BLaER1 treated with 17β-estradiol and CSF1 and Interleukin-3, amounts not matched to agents 10 nM and 100 nM (cell line): ENCODE data around the gene ADAMTS2.
"Not testable (repeated sequence)": the region's sequence is repeated elsewhere in the genome, so short reads cannot be mapped to it uniquely, and the experiment has no call there.

ENCODE experiments used
- H3K27ac ChIP-seq, 11 experiments: shearing (Covaris generic); formaldehyde crosslinking; 2 replicates each; pipeline ENCODE4 v1.8.1; 2022
- H3K27me3 ChIP-seq, 11 experiments: shearing (Covaris generic); formaldehyde crosslinking; 2 replicates each; pipeline ENCODE4 v1.8.1; 2022
- H3K36me3 ChIP-seq, 11 experiments: shearing (Covaris generic); formaldehyde crosslinking; 2 replicates each; pipeline ENCODE4 v1.8.1; 2022
- H3K4me1 ChIP-seq, 10 experiments: shearing (Covaris generic); formaldehyde crosslinking; 2 replicates each; pipeline ENCODE4 v1.8.1; 2022
- H3K4me2 ChIP-seq, 11 experiments: shearing (Covaris generic); formaldehyde crosslinking; 2 replicates each; pipeline ENCODE4 v1.8.1; 2022
- H3K4me3 ChIP-seq, 10 experiments: shearing (Covaris generic); formaldehyde crosslinking; 2 replicates each; pipeline ENCODE4 v1.8.1; 2022
- H3K9ac ChIP-seq, 11 experiments: shearing (Covaris generic); formaldehyde crosslinking; 2 replicates each; pipeline ENCODE4 v1.8.1; 2022
- H3K9me3 ChIP-seq, 11 experiments: shearing (Covaris generic); formaldehyde crosslinking; replicated peaks in 1 of 11; 2 replicates each; pipeline ENCODE4 v1.8.1; 2022
- H4K20me1 ChIP-seq, 11 experiments: shearing (Covaris generic); formaldehyde crosslinking; 2 replicates each; pipeline ENCODE4 v1.8.1; 2022
- Cebpa-rat ChIP-seq, 11 experiments: shearing (Covaris generic); IDR thresholded peaks; 2 replicates each; pipeline ENCODE4 v1.8.1; 2022

Gene ADAMTS2

GRCh38 chr5:179112469-179113142 lies 232.7 kb downstream of the ADAMTS2 start:
- Histone ChIP-seq H3K36me3 (no peaks in the 10 kb centered on the region), H3K27ac (no peak overlapping the region), H3K4me3 (no peak overlapping the region), H3K27me3 (no peaks in the 10 kb centered on the region), H3K4me2 (no peak overlapping the region), H4K20me1 (no peaks in the 10 kb centered on the region), H3K9ac (no peak overlapping the region), H3K4me1 (no peaks in the 10 kb centered on the region), H3K9me3 (peaks cover 6 to 59% (median 26%) of the 10 kb centered on the region in 11 experiments; a peak in 20 of 22 replicates)
- TF ChIP-seq Cebpa-rat (IDR thresholded peaks at IDR 0.05), result no peak

GRCh38 chr5:179111267-179112207 lies 233.7 kb downstream of the ADAMTS2 start:
- Histone ChIP-seq H4K20me1 (no peaks in the 10 kb centered on the region), H3K27me3 (no peaks in the 10 kb centered on the region), H3K27ac (no peak overlapping the region), H3K9me3 (peaks cover 10 to 58% (median 23%) of the 10 kb centered on the region in 11 experiments; a peak in 21 of 22 replicates), H3K9ac (no peak overlapping the region), H3K4me1 (no peaks in the 10 kb centered on the region), H3K36me3 (no peaks in the 10 kb centered on the region), H3K4me3 (no peak overlapping the region), H3K4me2 (no peak overlapping the region)
- no peak for TF ChIP-seq Cebpa-rat (IDR thresholded peaks at IDR 0.05)

GRCh38 chr5:179110528-179110927 lies 234.7 kb downstream of the ADAMTS2 start:
- no peaks in the 10 kb centered on the region for H3K27me3 ChIP-seq
- H3K9ac ChIP-seq, result no peak overlapping the region
- no peak overlapping the region for H3K27ac ChIP-seq
- no peak overlapping the region for H3K4me2 ChIP-seq
- H3K36me3 ChIP-seq, result no peaks in the 10 kb centered on the region
- TF ChIP-seq Cebpa-rat (IDR thresholded peaks at IDR 0.05), result no peak
- H3K4me3 ChIP-seq, result no peak overlapping the region
- H4K20me1 ChIP-seq, result no peaks in the 10 kb centered on the region
- H3K9me3 ChIP-seq, result peaks cover 10 to 53% (median 23%) of the 10 kb centered on the region in 11 experiments; a peak in 21 of 22 replicates
- no peaks in the 10 kb centered on the region for H3K4me1 ChIP-seq

GRCh38 chr5:179101282-179101681 lies 244.0 kb downstream of the ADAMTS2 start:
- H3K27ac ChIP-seq, H3K4me1 ChIP-seq, H4K20me1 ChIP-seq, H3K27me3 ChIP-seq, H3K9ac ChIP-seq, H3K4me3 ChIP-seq, H3K4me2 ChIP-seq, H3K36me3 ChIP-seq: not testable (repeated sequence)
- peaks cover 34 to 50% (median 46%) of the 10 kb centered on the region in 11 experiments for H3K9me3 ChIP-seq

- Histone ChIP-seq H3K4me2 (no peak overlapping the region), H3K9ac (no peak overlapping the region), H3K4me1 (no peaks in the 10 kb centered on the region), H3K4me3 (no peak overlapping the region), H3K36me3 (no peaks in the 10 kb centered on the region; a peak in 1 of 22 replicates), H3K9me3 (peaks cover 84 to 100% (median 90%) of the 10 kb centered on the region in 11 experiments), H3K27ac (no peak overlapping the region), H3K27me3 (no peaks in the 10 kb centered on the region), H4K20me1 (no peaks in the 10 kb centered on the region)
- no peak for TF ChIP-seq Cebpa-rat (IDR thresholded peaks at IDR 0.05)
These were observed 255.8 kb downstream of the ADAMTS2 start for GRCh38 chr5:179089502-179089901.

- Histone ChIP-seq H3K9me3 (peaks cover 99 to 100% (median 100%) of the 10 kb centered on the region in 11 experiments), H3K4me3 (no peak overlapping the region)
These were observed 264.5 kb downstream of the ADAMTS2 start for GRCh38 chr5:179080724-179081123.

GRCh38 chr5:179079165-179079987 lies 265.9 kb downstream of the ADAMTS2 start:
- no peak overlapping the region for H3K27ac ChIP-seq
- H3K36me3 ChIP-seq, result peaks cover 0 to 4% (median 0%) of the 10 kb centered on the region in 11 experiments; a peak in 2 of 22 replicates
- no peak overlapping the region for H3K4me3 ChIP-seq
- H3K9me3 ChIP-seq, result peaks cover 98 to 100% (median 100%) of the 10 kb centered on the region in 11 experiments
- H4K20me1 ChIP-seq, result no peaks in the 10 kb centered on the region
- no peak overlapping the region for H3K4me2 ChIP-seq
- H3K27me3 ChIP-seq, result no peaks in the 10 kb centered on the region
- no peak for TF ChIP-seq Cebpa-rat (IDR thresholded peaks at IDR 0.05)
- H3K9ac ChIP-seq, result no peak overlapping the region
- no peaks in the 10 kb centered on the region for H3K4me1 ChIP-seq

More at GRCh38 chr5:179080724-179081123, 264.5 kb downstream of the ADAMTS2 start:
- Histone ChIP-seq H4K20me1 (no peaks in the 10 kb centered on the region), H3K4me1 (no peaks in the 10 kb centered on the region), H3K27ac (no peak overlapping the region), H3K36me3 (peaks cover 0 to 4% (median 0%) of the 10 kb centered on the region in 11 experiments; a peak in 3 of 22 replicates), H3K4me2 (no peak overlapping the region), H3K27me3 (no peaks in the 10 kb centered on the region), H3K9ac (no peak overlapping the region)
- TF ChIP-seq Cebpa-rat (IDR thresholded peaks at IDR 0.05), result no peak

- peaks cover 92 to 100% (median 98%) of the 10 kb centered on the region in 11 experiments for H3K9me3 ChIP-seq
These were observed 279.6 kb downstream of the ADAMTS2 start for GRCh38 chr5:179065703-179066102.

More at GRCh38 chr5:179065703-179066102, 279.6 kb downstream of the ADAMTS2 start:
- H3K4me1 ChIP-seq, result peaks cover 0 to 3% (median 0%) of the 10 kb centered on the region in 10 experiments; a peak in 1 of 20 replicates
- no peak overlapping the region for H3K9ac ChIP-seq
- no peaks in the 10 kb centered on the region for H4K20me1 ChIP-seq
- no peak overlapping the region for H3K4me2 ChIP-seq
- H3K36me3 ChIP-seq, result peaks cover 0 to 11% (median 0%) of the 10 kb centered on the region in 11 experiments; a peak in 4 of 22 replicates
- H3K4me3 ChIP-seq, result no peak overlapping the region
- no peak overlapping the region for H3K27ac ChIP-seq
- TF ChIP-seq Cebpa-rat (IDR thresholded peaks at IDR 0.05), result no peak
- H3K27me3 ChIP-seq, result no peaks in the 10 kb centered on the region
